22Rv1 (cell line): ENCODE results near the gene DNASE1L3.

ENCODE experiments used
- H3K27ac ChIP-seq: fragments of 450-650 bp; 2 replicates; pipeline ENCODE4 v1.5.1; 2017
- CTCF ChIP-seq: fragments of 450-650 bp; IDR thresholded peaks from 2 replicates; pipeline ENCODE4 v1.5.1; 2017; ENCODE audit warnings: mild to moderate bottlenecking
- ZFX ChIP-seq: fragments of 450-650 bp; IDR thresholded peaks from 2 replicates; pipeline ENCODE4 v1.6.1; 2017; ENCODE audit warnings: antibody characterized with exemption, borderline replicate concordance

The DNASE1L3 gene

GRCh38 chr3:58216496-58217195, 5.9 kb upstream of the DNASE1L3 start:
- H3K27ac ChIP-seq, result no peak overlapping the region
- TF ChIP-seq ZFX (no peak), CTCF (no peak)

GRCh38 chr3:58215317-58216025, 4.7 kb upstream of the DNASE1L3 start:
- H3K27ac ChIP-seq, result no peak overlapping the region
- TF ChIP-seq CTCF, result no peak
- no peak for TF ChIP-seq ZFX

GRCh38 chr3:58214484-58215316, 3.9 kb upstream of the DNASE1L3 start:
- no peak overlapping the region for H3K27ac ChIP-seq
- no peak for TF ChIP-seq ZFX
- no peak for TF ChIP-seq CTCF

- H3K27ac ChIP-seq, result no peak overlapping the region
- TF ChIP-seq CTCF (no peak), ZFX (no peak)
Measured at GRCh38 chr3:58209933-58210332, 839 bp downstream of the DNASE1L3 start.

- no peak overlapping the region for H3K27ac ChIP-seq
- TF ChIP-seq CTCF (no peak), ZFX (no peak)
Measured at GRCh38 chr3:58207954-58208353, 2.8 kb downstream of the DNASE1L3 start.

GRCh38 chr3:58206406-58207011, 4.3 kb downstream of the DNASE1L3 start:
- no peak overlapping the region for H3K27ac ChIP-seq
- TF ChIP-seq CTCF (no peak), ZFX (no peak)
